ENCODE data around the gene DPEP2. TPM values are rescaled to one million over a fixed set of nuclear protein-coding genes. Genes with fewer than 3 reads are reported as not detected.
"Not testable (repeated sequence)": the region's sequence is repeated elsewhere in the genome, so short reads cannot be mapped to it uniquely, and the experiment has no call there.

The DPEP2 gene
- polyA plus RNA-seq, 12 donors = 0.63 to 2.2 (median 1.3) TPM; not detected in 2

DNA sequence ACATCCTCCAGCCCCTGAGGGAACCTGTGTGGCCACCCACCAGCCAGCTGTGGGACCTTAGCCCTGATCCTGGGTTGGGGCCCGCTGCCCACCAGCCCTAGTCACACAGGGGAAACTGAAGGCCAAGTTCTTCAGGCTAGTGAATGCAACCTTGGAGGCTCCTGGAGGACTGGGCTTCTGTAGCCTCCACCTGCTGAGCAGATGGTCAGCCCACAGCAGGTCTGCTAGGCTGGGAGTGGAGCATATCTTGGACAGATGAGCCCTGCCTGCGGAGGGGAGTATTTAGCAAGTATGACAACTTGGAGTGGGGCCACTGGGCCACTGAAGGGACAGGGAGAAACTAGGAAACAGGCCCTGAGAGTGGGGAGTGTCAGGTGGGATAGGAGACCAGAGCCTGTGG, 23.1 kb downstream of the DPEP2 start:
- no peak for DNase-seq

- DNase-seq = no peak
These were observed 23.8 kb downstream of the DPEP2 start for GRCh38 chr16:67975321-67976105.

GRCh38 chr16:67972285-67972684, 27.0 kb downstream of the DPEP2 start:
- DNase-seq = not testable (repeated sequence)

GRCh38 chr16:67971111-67971510, 28.2 kb downstream of the DPEP2 start:
- no peak for DNase-seq

DNA sequence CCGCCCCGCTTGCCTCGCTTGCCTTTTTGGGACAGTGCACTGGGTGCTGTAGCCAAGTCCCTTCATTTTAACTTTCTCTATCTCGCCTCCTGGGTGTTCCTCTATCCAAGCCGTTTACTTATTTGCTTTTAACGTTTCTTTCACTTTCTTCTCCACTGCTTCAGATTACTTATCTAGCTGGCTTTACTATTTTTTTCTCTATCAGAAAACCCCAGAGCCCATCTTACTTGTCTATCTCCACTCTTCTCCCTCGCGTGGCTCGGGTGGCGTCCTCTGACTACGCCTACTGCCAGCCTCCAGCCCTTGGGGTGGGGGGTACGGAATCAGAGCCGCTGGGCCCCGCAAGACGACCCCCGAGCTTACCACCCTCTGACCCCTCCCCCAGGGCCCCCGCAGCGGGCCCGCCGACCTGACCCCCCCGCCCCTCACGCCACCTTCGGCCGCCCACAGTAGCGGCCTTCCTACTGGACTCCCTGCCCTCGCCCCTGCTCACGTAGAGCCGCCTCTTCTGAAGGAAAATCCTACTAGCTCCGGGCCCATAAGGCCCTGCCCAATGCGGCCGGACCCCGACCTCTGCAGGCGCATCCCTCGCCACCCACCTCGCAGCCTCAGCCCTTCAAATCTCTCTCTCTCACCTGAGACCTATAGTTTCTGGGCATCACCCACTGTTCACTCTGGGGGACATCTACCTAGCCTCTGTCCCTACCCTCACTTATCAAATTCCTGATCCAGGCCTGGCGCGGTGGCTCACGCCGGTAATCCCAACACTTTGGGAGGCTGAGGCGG, 29.8 kb downstream of the DPEP2 start:
- no peak for DNase-seq

- DNase-seq = peak; percentile 87
These were observed 30.7 kb downstream of the DPEP2 start, which contains the start of gene SLC12A4 for GRCh38 chr16:67968400-67969253. TSS of gene SLC12A4 (minus strand) at chr16:67968637. CDS start at chr16:67968553, 84 bp downstream.

GRCh38 chr16:67967958-67968399, 31.3 kb downstream of the DPEP2 start:
- DNase-seq = peak; percentile 45

DNA sequence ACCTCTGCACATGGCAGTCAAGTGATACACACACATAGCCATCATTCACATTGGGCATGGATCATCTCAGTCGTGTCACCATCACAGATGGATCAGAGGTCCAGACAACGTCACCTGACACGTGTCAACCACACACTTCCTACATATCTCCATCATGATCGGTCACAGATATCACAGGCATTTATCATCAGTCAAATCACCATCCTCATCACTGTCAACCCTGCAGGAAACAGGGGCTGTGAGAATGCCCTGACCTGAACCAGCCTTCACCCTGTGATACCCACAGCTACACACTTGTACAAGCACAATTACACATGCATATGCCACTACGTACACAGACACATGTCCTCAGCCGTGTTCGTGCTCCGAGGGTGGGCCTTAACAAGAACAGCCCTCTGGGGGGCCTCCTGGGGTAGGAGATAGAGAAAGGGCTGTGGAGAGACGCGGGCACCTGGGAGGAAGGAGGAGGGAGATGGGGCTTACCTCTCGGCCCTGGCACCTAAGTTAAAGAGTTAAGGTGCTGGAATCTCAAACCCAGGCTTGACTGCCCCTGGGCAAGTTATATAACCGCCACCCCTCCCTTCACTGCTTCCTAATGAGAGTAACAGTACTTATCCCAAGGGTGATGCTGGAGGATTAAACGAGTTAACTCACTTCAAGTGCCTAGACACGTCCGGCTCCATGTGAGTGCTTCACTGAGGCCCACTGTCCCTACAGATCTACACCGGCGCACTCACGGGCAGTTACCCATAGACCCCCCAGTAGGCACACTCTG, 31.9 kb downstream of the DPEP2 start:
- no peak for DNase-seq

GRCh38 chr16:67966549-67967182, 32.6 kb downstream of the DPEP2 start:
- no peak for DNase-seq

- DNase-seq = no peak
These were observed 33.4 kb downstream of the DPEP2 start for GRCh38 chr16:67965668-67966548.

GRCh38 chr16:67964477-67965131, 34.7 kb downstream of the DPEP2 start:
- DNase-seq = no peak

GRCh38 chr16:67963662-67964321, 35.5 kb downstream of the DPEP2 start:
- DNase-seq = no peak

DNA sequence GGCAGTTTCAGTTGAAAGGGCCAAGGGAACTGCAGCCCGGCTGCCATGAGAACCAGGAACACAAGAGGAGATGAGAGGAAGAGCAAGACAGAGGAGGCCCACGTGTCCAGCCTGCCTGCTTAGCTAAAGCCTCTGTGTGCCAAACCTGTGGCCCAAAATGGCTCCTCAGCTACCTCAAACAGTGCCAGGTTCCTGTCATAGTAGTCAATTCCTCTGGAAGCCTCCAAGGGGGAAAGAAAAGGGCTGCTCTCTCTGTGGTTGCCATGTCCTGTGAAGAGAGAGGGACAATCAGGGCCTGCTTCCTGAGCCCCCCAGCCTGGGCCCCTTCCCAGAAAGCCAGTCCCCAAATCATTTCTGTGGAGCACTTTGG, 36.0 kb downstream of the DPEP2 start:
- DNase-seq = no peak

DNA sequence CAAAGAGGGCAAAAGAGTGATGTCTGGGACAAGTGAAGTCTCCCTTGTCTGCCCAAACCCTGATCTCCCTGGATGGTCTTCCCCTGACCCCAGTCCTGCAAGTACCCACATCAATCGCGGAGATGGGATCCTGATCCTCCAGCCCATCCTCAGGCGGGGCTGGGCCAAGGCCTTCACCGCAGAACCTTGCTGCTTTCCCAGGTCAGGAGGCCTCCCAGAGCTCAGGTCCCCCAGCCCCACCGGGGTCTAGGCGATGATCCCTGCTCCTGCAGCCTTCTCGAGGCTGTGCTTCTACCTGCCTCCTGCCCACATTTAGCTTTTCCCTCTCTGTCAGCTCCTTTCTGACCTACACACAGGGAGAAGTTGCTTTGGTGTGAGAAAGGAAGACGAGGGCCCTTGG, 37.1 kb downstream of the DPEP2 start:
- no peak for DNase-seq

DNA sequence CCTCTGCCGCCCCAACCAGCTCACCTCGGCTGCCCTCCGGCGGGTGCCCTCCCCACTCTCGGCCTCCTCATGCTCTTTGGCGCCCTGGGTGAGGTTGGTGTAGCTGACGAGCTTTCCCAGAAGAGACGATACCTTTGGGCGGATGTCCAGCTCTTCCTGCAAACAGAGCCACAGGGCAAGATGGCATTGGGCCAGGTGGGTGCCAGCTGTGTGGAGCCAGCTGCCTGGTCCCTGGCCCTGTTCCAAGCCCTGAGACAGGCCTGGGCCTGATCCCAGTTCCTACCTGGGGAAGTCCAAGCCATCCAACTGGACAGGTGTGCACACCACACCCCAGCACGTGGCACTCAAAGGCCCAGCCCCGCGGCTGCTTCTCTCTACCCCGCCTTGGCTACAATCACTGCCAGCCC, 37.7 kb downstream of the DPEP2 start:
- DNase-seq = no peak

DNA sequence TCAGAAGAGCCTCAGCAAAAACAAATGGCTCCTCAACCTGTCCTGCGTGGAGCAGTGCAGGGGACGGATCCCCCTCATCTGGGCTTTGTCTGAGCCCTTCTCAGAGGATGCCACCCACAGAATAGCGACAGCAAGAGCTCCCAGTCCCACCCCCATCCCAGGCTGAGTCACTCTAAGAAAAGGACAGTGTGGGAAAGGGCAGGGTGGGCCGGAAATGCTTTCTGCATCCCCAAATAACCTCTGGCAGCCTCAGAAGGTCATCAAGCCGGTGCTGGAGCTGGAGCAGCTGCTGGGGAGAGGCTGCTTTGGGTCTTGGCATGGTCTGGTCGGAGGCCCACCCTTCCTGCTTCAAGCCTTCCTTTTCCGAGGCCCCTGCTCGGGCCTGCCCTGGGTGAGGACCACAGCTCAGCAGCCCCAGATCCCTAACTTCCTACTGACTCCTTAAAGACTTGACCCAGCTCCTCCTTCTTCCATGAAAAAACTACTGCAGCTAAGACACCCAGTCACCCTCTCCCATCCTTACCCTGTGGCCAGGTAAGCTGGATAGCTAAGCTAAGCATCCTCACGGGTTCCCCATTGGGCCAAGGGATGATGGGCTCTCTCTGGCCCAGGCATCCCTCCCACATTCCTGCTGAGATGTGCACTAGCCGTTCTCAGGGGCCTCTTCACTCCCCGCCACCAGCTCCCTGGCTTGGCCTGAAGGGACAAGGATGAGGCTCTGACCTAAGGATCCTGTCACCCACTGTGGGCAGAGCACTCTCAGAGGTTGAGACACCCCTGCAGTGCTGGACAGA, 39.6 kb downstream of the DPEP2 start:
- DNase-seq = no peak

DNA sequence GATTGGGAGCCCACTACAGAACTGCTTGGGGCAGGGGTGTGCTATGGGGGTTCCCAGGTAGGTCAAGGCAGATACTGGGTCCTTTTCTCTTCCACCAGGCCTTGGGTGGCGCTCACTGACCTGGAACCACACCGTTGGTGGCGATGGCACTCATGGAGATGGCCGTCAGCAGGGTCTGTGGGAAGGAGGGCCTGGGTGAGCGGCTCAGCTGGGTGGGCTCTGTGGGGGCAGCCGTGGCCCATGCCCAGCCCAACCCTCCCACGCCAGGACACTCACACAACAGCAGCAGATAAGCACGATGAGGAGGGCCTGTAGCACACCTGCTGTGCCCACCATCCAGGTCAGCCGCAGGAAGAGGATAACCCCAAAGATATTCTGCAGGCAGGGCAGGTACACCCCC, 41.7 kb downstream of the DPEP2 start:
- DNase-seq = no peak

Data from muscle of arm (tissue), 12 donors.